Head of caudate nucleus (tissue), 42 donors: Measurements from ENCODE around the gene NRG2.

Experiments
- DNase-seq, 42 donors: peaks; one replicate each; pipeline versions ENCODE4 v3.0.0 to v3.0.0-alpha.2; 2020 to 2021; ENCODE audit warnings: mixed read lengths in 7 of 42
- intact Hi-C: fragments of 100-400 bp; cut with DNase I; formaldehyde crosslinking; loops from one replicate; pipeline ENCODE4 v1.15.0; 2022

Gene NRG2

DNA sequence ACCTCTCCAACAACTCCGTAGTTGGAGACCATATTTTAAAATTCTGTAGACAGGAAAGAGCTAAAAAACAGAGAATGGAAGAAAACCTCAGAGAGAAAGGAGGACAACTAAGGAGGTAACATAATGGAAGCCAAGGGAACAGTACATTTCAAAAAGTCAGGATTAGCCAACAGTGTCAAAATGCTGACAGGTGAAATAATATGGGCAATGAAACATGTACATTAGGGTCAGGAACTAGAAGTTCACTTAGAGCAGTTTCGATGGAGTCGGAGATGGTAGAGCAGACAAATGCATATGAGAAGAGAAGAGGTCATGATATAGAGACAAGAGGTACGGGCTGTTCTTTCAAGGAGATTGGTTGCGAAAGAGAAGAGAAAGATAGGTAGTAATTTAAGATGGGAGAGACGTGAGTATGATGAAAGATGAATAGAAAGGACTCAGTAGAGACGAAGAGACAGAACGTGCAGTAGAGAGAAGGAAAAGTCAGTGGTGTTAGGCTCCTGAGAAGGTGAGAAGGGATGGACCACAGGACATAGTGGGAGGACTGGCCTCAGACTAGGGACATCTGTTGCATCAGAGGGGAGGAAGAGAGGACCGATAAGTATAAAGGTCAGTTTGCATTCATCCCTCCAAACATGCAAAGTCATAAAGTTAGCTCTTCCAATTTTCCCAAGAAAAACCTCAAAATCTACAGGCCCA, 25.6 kb downstream of the NRG2 start:
- no peak for DNase-seq
- intact Hi-C loops: no loop called here

DNA sequence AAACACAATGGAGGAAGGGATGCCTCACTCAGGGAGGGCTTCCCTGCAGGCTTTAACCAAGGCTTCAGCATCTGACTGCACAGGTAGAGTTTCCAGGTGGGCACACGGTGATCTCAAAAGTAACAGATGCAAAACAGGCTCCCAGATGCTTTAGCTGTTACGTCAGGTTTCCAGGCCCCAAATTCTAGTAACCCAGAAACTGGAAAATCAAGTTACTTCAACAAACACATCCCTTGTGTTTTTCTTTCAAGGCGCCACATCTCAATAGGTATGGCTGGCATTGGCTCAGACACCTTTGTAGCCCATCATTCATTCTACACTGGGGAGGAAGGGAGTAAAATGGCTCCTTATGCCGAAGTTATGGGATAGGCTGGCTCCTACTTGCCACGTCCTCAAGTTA, 27.4 kb downstream of the NRG2 start:
- intact Hi-C loops: no loop called here
- DNase-seq: no peak

DNA sequence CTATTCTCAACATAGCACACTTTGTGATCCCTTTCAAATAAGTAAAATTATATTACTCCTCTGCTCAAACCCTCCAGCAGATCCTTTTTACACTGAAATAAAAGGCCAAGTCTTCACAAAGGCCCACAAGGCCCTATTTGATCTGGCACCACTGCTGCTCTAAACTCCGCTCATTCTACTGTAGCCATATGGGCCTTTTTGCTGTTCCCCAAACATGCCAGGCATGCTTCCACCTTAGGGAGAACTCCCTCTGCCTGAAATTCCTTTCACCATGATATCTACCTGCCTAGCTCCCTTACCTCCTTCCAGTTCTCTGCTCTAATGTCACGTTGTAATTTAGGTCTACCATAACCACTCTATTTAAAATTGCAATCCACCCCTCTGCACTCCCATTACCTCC, 28.3 kb downstream of the NRG2 start:
- intact Hi-C loops: no loop called here
- no peak for DNase-seq

DNA sequence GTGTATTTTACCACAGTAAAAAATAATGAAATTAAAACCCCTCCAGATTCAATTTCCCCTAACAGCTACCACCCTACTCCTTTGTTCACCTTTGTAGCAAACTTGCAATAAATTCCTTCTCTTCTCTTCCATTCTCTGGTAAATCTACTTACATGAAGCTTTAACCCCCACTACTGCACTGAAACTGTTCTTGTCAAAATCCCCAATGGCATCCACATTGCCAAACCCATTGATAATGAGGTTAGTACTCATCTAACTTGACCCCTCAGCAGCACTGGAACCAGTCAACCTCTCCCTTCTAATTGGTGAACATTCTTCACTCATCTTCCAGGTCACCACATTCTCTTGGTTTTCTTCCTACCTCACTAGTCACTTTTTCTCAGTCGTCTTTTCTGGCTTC, 29.6 kb downstream of the NRG2 start:
- intact Hi-C loops: no loop called here
- DNase-seq: no peak

DNA sequence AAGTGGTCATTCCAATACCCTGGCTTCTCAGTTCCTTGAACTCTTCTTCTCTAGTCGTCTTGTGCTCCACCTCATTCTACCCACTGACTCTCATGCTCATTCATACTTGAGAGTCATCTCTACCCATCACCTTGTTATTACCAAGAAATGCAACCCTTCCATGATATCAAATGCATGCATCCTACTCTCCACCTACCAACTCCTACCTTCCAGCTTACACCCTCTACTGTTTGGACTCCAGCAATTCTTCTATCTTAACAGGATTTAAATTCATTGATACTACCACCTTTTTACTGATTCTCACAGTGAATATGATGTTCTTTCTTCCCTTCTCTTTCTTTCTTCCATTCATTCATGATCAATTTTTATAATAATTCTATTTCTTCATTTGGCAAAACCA, 30.7 kb downstream of the NRG2 start:
- intact Hi-C loops: no loop called here
- no peak for DNase-seq

DNA sequence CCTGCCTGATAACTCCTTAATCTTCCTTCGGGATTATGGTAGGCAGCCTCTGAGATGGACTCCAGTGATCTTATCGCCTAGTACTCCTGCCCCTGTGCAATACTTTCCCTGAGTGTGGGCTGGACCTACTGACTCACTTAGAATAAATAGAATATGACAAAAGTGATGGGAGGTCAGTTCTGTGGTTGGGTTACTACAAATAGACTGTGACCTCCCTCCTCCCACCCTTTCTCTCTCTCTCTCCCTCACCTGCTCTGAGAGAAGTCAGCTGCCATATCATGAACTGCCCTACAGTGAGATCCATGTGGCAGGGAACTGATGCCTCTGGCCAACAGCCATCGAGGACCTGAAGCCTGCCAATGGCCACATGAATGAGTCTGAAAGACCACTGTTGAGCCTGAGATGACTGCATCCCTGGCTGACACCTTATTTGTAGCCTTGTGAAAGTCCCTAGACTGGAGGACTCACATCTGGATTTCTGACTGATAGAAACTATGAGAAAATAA, 31.7 kb downstream of the NRG2 start:
- intact Hi-C loops: no loop called here
- no peak for DNase-seq

DNA sequence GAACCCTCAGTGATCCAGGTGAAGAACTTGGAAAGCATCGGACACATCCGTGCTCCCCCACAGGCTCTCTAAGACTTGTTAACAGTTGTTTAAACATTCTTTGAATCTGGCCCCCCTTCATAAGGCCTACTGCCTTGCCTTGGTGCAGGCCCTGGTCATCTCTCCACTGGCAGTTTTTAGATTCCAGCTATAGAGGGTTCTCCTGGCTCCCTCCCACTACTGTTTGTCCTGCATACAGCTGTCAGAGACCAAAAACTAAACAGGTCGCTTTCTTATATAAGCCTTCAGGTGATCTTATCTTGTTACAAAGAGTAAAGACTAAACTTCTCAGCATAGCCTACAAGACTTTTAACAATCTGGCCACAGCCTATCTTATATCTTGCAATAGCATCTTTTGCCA, 32.3 kb downstream of the NRG2 start:
- intact Hi-C loops: no loop called here
- DNase-seq: no peak

DNA sequence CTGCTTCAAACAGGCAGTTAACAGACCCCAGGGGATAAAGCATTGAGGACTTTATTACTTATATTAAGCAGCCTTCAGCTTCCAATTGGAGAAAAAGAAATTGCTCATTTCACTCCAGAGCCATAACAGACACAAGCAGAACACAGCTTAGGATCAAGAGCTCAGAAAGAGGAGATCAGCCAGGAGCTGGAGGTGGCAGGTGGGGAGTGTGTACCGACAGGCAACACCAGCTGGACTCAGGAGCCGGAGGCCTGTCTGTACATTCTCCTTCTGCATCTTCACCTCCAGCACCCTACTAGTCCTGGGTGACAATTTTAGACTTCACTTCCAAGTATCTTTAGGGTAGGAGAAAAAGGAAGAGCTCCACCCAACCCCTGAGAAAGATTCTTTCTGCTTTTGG, 35.8 kb downstream of the NRG2 start:
- intact Hi-C loops: no loop called here
- no peak for DNase-seq

DNA sequence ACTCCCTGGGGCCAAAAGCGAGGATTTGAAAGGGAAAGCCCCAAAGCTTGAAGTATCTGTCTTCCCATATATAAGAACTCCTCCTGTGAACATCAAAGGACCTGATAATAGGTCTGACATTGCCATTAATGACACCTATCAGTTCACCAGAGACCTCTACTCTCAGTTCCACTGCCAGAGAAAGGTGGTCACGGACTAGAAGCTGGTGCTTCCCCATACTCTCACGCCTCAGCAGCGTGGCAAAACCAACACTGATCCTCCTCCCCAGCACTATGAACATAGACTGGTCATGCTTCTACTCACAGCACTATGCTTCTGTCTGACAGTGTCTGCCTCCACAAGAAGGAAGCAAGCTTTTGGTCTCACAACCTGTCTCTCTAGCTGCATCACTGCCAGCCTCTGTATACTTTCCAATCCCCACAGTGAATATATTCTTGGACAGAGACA, 37.9 kb downstream of the NRG2 start:
- intact Hi-C loops: no loop called here
- DNase-seq: no peak

DNA sequence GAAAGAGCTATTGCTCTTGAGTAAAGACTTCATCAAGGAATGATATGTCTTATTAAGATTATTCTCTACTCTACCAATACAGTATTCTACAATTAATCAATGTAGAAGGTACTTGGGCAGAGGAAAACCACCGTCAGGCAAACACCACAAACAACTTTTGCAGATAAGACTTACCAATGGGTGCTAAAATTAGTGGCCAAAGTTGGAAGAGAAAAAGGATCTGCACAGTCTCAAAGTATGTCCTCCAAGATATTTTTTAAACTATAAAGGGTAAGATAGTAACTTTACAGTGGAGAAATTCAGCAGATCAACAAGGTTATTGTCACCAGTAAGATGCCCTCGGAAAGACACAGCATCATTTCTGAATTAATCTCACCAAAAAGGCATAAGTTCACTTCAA, 38.9 kb downstream of the NRG2 start:
- no peak for DNase-seq
- intact Hi-C loops: no loop called here

DNA sequence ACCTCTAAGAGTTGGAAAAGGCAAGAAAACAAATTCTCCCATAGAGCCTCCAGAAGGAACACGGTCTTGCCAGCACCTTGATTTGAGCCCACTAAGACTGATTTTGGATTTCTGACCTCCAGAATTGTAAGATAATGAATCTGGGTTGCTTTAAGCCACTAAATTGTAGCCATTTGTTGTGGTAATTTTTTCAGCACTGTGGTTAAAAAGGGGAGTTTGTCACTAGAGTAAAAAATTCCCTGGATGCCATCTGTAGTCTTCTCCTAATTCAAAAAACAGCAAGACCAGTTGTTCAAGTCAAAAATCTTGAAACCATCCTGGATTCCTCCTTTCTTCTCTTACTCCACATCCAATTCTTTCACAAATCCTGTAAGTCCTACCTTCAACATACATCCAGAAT, 39.6 kb downstream of the NRG2 start:
- no peak for DNase-seq
- intact Hi-C loops: no loop called here

DNA sequence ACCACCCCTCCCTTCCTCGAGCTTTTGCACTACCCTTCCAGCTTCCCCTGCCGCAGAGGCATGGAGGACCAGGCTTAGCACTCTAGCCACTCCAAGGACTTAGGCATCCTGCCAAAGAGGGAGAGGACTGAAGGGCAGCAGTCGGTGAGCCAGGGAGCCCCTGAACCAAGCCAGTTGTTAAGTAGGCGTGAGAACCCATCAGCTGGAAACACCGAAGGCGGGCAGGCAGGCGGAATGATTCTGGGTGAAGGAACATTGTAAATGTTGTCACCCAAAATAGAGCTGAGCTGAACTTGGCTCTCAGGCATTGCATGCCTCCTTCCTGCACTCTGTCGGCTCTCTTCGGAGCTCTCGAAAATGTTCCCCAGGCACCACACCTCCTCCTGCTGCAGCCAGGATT, 42.8 kb downstream of the NRG2 start:
- intact Hi-C loops: no loop called here
- DNase-seq: peak; percentile 23 to 87 (median 66)

DNA sequence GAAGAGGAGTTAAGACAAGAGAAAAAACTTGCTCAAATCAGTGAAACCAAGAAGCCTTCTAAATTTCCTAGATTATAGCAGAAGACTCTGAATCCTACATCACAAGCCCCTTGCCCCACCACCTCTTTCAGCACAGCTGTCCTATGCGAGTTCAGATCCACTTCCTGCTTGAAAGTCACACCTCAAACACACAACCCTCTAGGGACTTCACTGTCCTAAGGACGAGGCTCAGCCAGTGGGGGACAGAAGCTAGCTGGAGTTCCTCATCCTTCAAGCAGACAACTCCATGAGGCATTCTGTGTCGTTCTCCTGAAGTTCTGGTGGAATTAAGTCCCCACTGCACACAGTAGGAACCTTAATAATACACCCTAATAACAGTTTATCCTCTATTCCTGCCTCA, 44.3 kb downstream of the NRG2 start:
- DNase-seq: no peak
- intact Hi-C loops: no loop called here

DNA sequence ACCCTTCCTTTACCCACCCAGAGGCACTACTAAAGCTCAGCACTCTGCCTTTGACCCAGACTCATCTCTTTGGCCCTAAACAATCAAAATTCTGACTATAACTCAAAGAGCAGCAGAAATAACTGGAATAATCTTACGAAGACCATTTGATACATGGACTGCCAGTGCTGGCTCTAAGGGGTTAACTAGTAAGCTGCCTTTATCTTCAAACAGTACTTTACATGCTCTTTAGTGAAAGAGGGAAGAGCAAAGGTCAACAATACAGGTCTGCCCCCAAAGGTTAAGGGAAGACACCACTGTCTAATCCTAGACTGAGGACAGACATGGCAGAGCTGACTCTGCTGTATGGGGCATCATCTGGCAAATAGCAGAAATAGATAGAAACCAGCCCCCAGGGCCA, 45.8 kb downstream of the NRG2 start:
- no peak for DNase-seq
- intact Hi-C loops: no loop called here

DNA sequence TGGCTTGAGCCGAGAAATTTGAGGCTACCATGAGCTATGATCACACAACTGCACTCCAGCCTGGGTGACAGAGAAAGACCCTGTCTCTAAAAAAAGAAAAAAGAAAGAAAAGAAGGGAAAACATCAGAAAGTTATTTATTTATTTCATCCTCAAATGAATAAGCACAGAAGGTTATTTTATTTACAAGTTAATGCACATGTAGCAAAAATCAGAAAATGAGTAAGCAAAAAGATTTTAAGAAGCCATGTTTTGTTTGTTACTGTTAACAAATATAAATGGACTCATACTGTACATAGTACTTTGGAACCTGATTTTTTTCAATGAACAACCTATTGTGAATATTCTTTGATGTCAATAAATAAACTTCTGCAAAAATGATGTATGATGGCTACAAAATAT, 47.2 kb downstream of the NRG2 start:
- no peak for DNase-seq
- intact Hi-C loops: no loop called here

DNA sequence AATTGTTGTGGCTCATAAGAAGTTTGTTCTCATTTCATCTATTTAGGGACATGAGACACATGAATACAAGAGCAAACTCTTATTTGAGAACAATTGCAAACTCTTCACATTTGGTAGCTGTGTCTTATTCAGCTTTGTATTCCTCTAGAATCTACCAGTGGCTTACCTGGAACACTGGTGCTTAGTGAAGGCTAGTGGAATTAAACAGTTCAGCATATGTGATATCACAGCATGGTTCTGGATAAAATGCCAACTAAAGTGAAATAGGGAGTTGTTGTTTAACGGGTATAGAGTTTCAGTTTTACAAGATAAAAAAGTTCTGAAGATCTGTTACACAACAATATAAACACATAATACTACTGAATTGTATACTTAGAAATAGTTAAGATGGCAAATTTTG, 48.9 kb downstream of the NRG2 start:
- DNase-seq: no peak
- intact Hi-C loops: no loop called here

DNA sequence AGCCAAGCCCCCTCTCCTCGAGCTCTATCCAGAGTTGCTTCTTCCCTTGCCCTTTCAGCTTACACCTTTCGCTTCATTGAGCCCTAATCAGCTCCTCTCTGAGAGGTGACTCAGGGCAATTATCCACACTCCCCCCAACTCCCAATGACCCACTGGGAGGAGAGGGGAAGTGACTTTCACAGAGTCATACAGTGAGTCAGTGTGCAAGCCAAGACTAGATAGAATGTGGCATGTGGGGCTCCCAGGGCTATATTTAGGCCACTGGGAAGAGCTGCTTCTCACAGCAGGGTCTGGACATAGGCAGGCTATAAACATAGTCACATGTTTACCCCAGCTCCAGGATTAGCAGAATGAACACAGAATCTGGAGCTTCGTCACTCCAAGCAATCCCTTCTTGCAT, 57.4 kb downstream of the NRG2 start:
- intact Hi-C loops: no loop called here
- no peak for DNase-seq

DNA sequence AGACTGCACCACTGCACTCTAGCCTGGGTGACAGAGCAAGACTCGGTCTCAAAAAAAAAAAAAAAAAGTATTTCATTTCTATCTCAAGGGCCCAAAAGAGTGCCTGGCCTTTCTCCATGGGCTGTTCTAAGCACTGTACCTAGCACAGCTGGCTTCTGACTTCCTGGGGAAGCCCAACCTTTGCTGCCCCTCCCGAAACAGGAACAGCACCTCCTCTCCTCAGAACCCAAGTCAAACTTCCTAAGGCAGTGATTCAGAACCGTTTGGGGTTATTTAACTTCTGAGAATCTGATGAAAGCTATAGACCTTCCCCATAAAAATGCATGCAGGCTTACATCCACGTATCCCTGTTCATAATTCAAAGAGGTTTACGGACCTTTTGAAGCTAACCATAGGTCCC, 57.8 kb downstream of the NRG2 start:
- DNase-seq: no peak
- intact Hi-C loops: no loop called here

DNA sequence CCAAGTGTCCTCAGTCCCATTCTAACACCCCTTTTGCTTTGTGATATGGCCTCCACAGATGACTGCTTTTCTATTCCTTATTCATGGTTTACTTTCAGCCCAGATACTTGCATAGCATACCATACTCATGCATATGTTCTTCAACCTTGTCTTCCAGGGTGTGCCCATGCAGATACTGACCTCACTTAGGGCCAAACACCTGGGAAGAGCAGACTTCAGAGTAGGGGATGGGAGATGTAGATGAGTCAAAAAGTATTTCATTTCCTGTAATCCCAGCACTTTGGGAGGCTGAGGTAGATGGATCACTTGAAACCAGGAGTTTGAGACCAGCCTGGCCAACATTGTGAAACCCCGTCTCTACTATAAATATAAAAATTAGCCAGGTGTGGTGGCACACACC, 58.3 kb downstream of the NRG2 start:
- DNase-seq: no peak
- intact Hi-C loops: no loop called here

DNA sequence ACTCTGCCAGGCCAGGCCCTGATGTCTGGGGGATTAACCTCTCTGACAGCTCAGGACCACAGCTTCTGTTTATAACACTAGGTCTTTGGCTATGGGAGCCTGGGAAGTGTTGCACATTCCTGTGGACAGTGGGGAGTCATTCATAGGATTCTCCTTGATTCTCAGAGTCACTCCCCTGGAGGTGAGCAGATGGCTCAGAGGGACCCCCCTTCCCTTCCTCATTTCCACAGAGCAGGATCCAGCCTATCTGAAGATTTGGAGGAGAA, 60.2 kb downstream of the NRG2 start:
- intact Hi-C loops: no loop called here
- DNase-seq: no peak

DNA sequence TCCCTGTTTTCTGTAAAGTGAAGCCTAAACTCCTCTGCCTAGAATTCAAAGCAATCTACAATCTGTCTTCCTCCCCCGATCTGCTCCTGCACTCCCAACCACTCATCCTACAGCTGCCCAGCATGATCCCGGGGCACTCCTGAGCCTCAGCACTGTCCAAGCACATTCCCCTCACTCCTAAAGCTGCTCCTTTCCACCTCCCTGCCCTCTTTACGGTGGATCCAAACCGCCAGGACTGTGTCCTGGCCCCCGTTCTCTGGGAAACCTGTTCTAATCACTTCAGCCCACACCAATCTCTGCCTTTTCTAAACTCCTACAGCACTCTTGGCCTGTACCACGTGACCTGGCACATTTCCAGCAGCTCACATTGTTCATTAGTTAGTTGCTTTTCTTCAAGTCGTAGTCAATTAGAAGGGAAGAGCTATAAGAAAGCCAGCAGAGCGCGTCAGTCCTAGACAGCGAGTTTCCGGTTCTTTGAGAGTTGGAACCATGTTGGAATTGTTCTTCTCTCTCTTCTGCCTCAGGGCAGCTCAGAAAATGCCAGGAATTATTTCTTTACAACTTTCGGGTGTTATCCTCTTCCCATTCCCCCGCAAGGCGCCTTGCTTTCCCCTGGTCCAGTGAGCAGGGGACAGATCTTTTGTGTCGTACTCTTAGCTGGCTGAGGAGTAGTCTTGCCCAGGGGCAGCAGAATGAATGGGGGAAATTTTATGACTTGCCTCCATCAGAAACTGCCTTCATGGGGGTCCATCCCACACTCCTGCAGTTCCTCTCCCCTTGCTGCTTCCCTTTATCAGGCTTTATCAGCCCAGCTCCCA, 60.7 kb downstream of the NRG2 start:
- peak; percentile 34 to 91 (median 81) for DNase-seq
- intact Hi-C loops: no loop called here
